Activated CD8-positive, alpha-beta T cell treated with anti-CD3 and anti-CD28 coated beads for 36 hours (primary cell): ENCODE data around the gene TERT. TPM values are rescaled to one million over a fixed set of nuclear protein-coding genes. Genes with fewer than 3 reads are reported as not detected.
"Not testable (repeated sequence)": the region's sequence is repeated elsewhere in the genome, so short reads cannot be mapped to it uniquely, and the experiment has no call there.

ENCODE experiments used
- ATAC-seq: fragments of 200-7000 bp; cut with Tn5 transposase; one replicate; pipeline ENCODE4 v1.10.0; 2021; ENCODE audit warnings: mild to moderate bottlenecking, moderate library complexity
- CTCF ChIA-PET: fragments of 350-600 bp; sonication (Branson Sonifier 250); formaldehyde crosslinking; loops from one replicate; lab custom pipeline; 2021; ENCODE audit warnings: antibody characterized with exemption; lab: Charles Lee
- POLR2A ChIA-PET: fragments of 350-600 bp; sonication (Branson Sonifier 250); formaldehyde crosslinking; loops from one replicate; lab custom pipeline; 2021; ENCODE audit warnings: antibody characterized with exemption; lab: Charles Lee
- DNase-seq: peaks from one replicate; pipeline ENCODE4 v3.0.0-alpha.2; 2020
- H3K27ac Mint-ChIP-seq: one replicate; pipeline ENCODE4 v1.8.0; 2021; ENCODE audit warnings: mild to moderate bottlenecking, mixed read lengths
- H3K27me3 Mint-ChIP-seq: one replicate; pipeline ENCODE4 v1.8.0; 2021; ENCODE audit warnings: mixed read lengths
- H3K36me3 Mint-ChIP-seq: one replicate; pipeline ENCODE4 v1.8.0; 2021; ENCODE audit warnings: low read depth, mixed read lengths
- H3K4me1 Mint-ChIP-seq: one replicate; pipeline ENCODE4 v1.8.0; 2021; ENCODE audit warnings: low read depth, mixed read lengths
- H3K4me3 Mint-ChIP-seq: one replicate; pipeline ENCODE4 v1.8.0; 2021; ENCODE audit warnings: mild to moderate bottlenecking, moderate library complexity, mixed read lengths
- H3K9me3 Mint-ChIP-seq: one replicate; pipeline ENCODE4 v1.8.0; 2021; ENCODE audit warnings: mixed read lengths
- intact Hi-C: fragments of 100-400 bp; cut with micrococcal nuclease; formaldehyde crosslinking; loops from one replicate; pipeline ENCODE4 v1.10.0; 2022
- total RNA-seq, 2 experiments: library from RNA; stranded (reverse); gene quantifications; one replicate each; pipeline ENCODE4 v1.2.3, GENCODE V29; 2021
- TF ChIP-seq, protein P1 (sequence below): fragments of 200-600 bp; IDR thresholded peaks from one replicate; pipeline ENCODE4 v1.8.0; 2022; ENCODE audit warnings: antibody characterized with exemption, mild to moderate bottlenecking

Gene TERT
- total RNA-seq, 2 experiments from 2014 or later, result 12.5 to 12.7 TPM

DNA sequence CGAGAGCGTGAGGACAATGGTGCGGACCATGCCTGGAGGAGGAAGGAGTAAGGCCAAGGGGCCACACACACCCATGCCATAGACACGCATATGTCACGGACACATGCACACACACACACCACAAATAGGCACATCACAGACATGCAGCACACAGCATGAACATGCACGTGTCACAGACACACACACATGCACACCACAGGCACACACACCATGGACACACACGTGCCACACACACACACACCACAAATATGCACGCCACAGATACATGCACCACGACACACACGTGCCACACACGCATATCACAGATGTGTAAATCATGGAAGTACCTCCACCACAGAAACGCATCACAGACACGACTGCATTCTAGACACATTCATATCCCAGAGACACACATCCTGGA is 16.7 kb downstream of the TERT start:
- no peak for ATAC-seq
- POLR2A ChIA-PET, result no interaction called here
- Mint-ChIP-seq H3K4me3 (no peak overlapping the region), H3K36me3 (peaks cover 12% of the 10 kb centered on the region), H3K9me3 (no peaks in the 10 kb centered on the region), H3K27ac (no peak overlapping the region), H3K4me1 (no peaks in the 10 kb centered on the region), H3K27me3 (peaks cover 3% of the 10 kb centered on the region)
- no peak for DNase-seq
- intact Hi-C loops, result no loop called here
- CTCF ChIA-PET, result interaction anchor here (1.2 kb wide), 1 partner anchor 102 kb away, joined by 3 read pairs; no protein-coding TSS in a partner anchor
- TF ChIP-seq, protein P1, sequence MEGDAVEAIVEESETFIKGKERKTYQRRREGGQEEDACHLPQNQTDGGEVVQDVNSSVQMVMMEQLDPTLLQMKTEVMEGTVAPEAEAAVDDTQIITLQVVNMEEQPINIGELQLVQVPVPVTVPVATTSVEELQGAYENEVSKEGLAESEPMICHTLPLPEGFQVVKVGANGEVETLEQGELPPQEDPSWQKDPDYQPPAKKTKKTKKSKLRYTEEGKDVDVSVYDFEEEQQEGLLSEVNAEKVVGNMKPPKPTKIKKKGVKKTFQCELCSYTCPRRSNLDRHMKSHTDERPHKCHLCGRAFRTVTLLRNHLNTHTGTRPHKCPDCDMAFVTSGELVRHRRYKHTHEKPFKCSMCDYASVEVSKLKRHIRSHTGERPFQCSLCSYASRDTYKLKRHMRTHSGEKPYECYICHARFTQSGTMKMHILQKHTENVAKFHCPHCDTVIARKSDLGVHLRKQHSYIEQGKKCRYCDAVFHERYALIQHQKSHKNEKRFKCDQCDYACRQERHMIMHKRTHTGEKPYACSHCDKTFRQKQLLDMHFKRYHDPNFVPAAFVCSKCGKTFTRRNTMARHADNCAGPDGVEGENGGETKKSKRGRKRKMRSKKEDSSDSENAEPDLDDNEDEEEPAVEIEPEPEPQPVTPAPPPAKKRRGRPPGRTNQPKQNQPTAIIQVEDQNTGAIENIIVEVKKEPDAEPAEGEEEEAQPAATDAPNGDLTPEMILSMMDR, result no peak

- no peak for DNase-seq
- TF ChIP-seq, protein P1, result no peak
- Mint-ChIP-seq H3K9me3 (no peaks in the 10 kb centered on the region), H3K4me1 (no peaks in the 10 kb centered on the region), H3K27me3 (peaks cover 3% of the 10 kb centered on the region), H3K36me3 (peaks cover 12% of the 10 kb centered on the region), H3K27ac (no peak overlapping the region), H3K4me3 (no peak overlapping the region)
- ChIA-PET POLR2A (no interaction called here), CTCF (interaction anchor here (1.2 kb wide), 1 partner anchor 102 kb away, joined by 3 read pairs; no protein-coding TSS in a partner anchor)
- no peak for ATAC-seq
- intact Hi-C loops, result no loop called here
Observed at GRCh38 chr5:1277781-1278180, 17.1 kb downstream of the TERT start.

DNA sequence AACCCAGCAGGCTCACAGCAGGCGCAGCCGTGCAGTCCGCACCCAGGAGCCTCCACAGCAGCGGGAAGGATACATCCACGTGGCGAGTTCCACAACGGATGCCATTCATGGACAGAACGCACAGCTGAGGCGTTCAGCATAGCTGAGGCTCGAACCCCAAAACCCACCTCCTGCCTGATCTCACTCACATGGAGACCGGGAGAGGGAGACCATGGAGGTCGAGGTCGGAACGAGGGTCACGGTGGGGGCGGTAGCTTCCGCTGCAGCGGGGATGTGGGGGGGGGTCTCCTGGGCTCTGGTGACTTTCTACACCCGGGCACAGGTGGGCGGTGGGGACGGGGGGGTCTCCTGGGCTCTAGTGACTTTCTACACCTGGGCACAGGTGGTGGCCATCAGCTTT is 17.5 kb downstream of the TERT start:
- CTCF ChIA-PET, result interaction anchor here (1.2 kb wide), 1 partner anchor 103 kb away, joined by 3 read pairs; no protein-coding TSS in a partner anchor

DNA sequence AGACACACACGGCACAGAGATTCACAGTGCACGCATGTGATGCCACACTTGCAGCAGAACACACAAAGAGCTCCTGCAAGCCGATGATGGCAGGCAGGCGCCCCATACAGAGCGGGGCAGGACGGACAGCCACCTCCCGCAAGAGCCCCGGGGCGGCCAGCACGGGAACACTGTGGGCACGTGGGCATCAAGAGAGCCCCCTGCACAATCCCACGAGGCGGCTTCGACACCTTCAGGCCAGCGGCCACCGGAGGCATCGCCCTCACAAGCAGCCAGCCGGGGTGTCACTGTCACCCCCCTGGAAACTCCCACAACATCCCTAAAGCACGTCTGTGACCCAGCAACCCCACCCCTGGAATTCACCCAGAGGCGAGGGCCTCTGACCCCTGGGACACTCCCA is 17.9 kb downstream of the TERT start:
- Mint-ChIP-seq H3K4me1 (no peaks in the 10 kb centered on the region), H3K27me3 (peaks cover 3% of the 10 kb centered on the region), H3K36me3 (peaks cover 12% of the 10 kb centered on the region), H3K9me3 (no peaks in the 10 kb centered on the region), H3K4me3 (no peak overlapping the region), H3K27ac (no peak overlapping the region)
- DNase-seq (no peak), ATAC-seq (no peak)
- CTCF ChIA-PET, result no interaction called here
- intact Hi-C loops, result no loop called here
- POLR2A ChIA-PET, result no interaction called here
- TF ChIP-seq, protein P1, result no peak

More for the DNA sequence above, 17.5 kb downstream of the TERT start:
- Mint-ChIP-seq H3K9me3 (no peaks in the 10 kb centered on the region), H3K4me1 (no peaks in the 10 kb centered on the region), H3K27ac (no peak overlapping the region), H3K36me3 (peaks cover 12% of the 10 kb centered on the region), H3K4me3 (no peak overlapping the region), H3K27me3 (peaks cover 3% of the 10 kb centered on the region)
- no peak for ATAC-seq
- no peak for DNase-seq
- POLR2A ChIA-PET, result no interaction called here
- intact Hi-C loops, result no loop called here
- TF ChIP-seq, protein P1, result no peak

DNA sequence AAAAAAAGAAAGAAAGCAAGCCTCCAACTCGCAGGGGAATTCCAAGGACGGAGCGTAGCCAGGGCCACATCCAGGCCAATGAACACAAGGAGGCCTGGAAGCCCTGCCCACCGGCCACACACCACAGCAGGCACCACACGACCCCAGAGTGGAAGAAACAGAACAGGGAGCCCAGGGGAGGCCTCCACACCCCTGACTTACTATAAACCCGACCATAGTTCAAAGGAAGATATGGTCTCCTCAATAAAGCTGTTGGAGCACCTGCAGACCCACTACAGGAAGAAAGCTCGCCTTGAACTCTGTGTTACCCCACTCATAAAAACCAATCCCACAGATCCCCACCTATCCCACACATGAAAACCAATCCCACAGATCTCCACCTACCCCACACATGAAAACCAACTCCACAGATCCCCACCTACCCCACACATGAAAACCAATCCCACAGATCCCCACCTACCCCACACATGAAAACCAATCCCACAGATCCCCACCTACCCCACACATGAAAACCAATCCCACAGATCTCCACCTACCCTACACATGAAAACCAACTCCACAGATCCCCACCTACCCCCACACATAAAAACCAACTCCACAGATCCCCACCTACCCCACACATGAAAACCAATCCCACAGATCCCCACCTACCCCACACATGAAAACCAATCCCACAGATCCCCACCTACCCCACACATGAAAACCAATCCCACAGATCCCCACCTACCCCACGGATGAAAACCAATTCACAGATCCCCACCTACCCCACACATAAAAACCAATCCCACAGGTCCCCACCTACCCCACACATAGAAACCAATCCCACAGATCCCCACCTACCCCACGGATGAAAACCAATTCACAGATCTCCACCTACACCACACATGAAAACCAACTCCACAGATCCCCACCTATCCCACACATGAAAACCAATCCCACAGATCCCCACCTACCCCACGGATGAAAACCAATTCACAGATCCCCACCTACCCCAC is 19.2 kb downstream of the TERT start:
- CTCF ChIA-PET, H3K27ac Mint-ChIP-seq, H3K9me3 Mint-ChIP-seq, H3K27me3 Mint-ChIP-seq, H3K4me1 Mint-ChIP-seq, intact Hi-C loops, H3K4me3 Mint-ChIP-seq, ATAC-seq, DNase-seq, POLR2A ChIA-PET: not testable (repeated sequence)
- peaks cover 14% of the 10 kb centered on the region for H3K36me3 Mint-ChIP-seq
